KMS-11 (cell line): ENCODE results near the gene MYOCD.

ENCODE experiments used
- H2AFZ ChIP-seq: fragments of 200-600 bp; sonication (generic); 2 replicates; pipeline ENCODE4 v1.6.1; 2016; ENCODE audit warnings: antibody characterized with exemption, mixed run types, low read depth
- H3K27ac ChIP-seq: fragments of 200-600 bp; sonication (generic); 2 replicates; pipeline ENCODE4 v1.6.1; 2016; ENCODE audit warnings: mild to moderate bottlenecking, mixed run types
- H3K27me3 ChIP-seq: fragments of 200-600 bp; sonication (generic); 2 replicates; pipeline ENCODE4 v1.6.1; 2017; ENCODE audit warnings: mild to moderate bottlenecking, low read depth, mixed run types, moderate library complexity; ENCODE audit not compliant: insufficient read depth
- H3K36me3 ChIP-seq: fragments of 200-600 bp; sonication (generic); 2 replicates; pipeline ENCODE4 v1.6.1; 2017; ENCODE audit warnings: mild to moderate bottlenecking, mixed run types; ENCODE audit not compliant: insufficient read depth
- H3K4me1 ChIP-seq: fragments of 200-600 bp; sonication (generic); 2 replicates; pipeline ENCODE4 v1.6.1; 2016; ENCODE audit warnings: mild to moderate bottlenecking, low read depth, mixed run types; ENCODE audit not compliant: poor library complexity, severe bottlenecking
- H3K4me2 ChIP-seq: fragments of 200-600 bp; sonication (generic); 2 replicates; pipeline ENCODE4 v1.7.0; 2016; ENCODE audit warnings: mild to moderate bottlenecking, mixed run types
- H3K4me3 ChIP-seq: fragments of 200-600 bp; sonication (generic); IDR thresholded peaks from 2 replicates; pipeline ENCODE4 v1.6.1; 2017; ENCODE audit warnings: low read depth, low read length, mixed read lengths; ENCODE audit not compliant: insufficient read depth
- H3K79me2 ChIP-seq: fragments of 200-600 bp; sonication (generic); 2 replicates; pipeline ENCODE4 v1.6.1; 2016; ENCODE audit warnings: low read depth, mixed run types; ENCODE audit not compliant: insufficient read depth
- H3K9ac ChIP-seq: fragments of 200-600 bp; sonication (generic); 2 replicates; pipeline ENCODE4 v1.6.1; 2016; ENCODE audit warnings: mild to moderate bottlenecking, mixed run types
- H4K20me1 ChIP-seq: fragments of 200-600 bp; sonication (generic); 2 replicates; pipeline ENCODE4 v1.6.1; 2016; ENCODE audit warnings: mild to moderate bottlenecking, mixed run types; ENCODE audit not compliant: insufficient read depth
- TF ChIP-seq, protein P1 (sequence below): fragments of 200-600 bp; sonication (generic); conservative IDR thresholded peaks from 2 replicates; pipeline ENCODE4 v1.6.1; 2017; ENCODE audit warnings: low read depth, mild to moderate bottlenecking, antibody characterized with exemption, low read length, moderate library complexity, mixed read lengths

The MYOCD gene

DNA sequence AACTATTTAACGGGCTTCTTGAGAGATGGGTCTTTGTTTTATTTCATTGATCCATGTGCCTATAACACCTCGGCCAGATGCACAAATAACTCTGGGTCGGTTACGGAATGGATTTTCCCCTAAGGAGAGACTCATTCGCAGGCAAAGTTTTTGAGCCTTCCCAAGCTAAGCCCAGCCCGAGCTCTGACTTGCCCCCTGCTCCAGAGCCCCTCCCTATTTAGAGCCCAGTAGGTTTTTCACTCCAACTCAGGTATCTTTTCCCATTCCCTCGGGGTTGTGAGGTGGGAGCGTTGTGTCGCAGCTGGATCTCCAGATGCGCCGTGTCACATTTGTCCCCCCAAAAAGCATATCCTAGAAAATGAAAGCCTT lies 812 bp upstream of the MYOCD start:
- Histone ChIP-seq H3K27ac (no peak overlapping the region), H3K79me2 (no peaks in the 10 kb centered on the region), H3K4me1 (no peaks in the 10 kb centered on the region), H3K36me3 (no peaks in the 10 kb centered on the region), H3K27me3 (no peaks in the 10 kb centered on the region), H3K9ac (no peak overlapping the region), H2AFZ (no peak overlapping the region), H3K4me3 (no peak overlapping the region), H3K4me2 (no peak overlapping the region), H4K20me1 (no peaks in the 10 kb centered on the region)
- TF ChIP-seq, protein P1, sequence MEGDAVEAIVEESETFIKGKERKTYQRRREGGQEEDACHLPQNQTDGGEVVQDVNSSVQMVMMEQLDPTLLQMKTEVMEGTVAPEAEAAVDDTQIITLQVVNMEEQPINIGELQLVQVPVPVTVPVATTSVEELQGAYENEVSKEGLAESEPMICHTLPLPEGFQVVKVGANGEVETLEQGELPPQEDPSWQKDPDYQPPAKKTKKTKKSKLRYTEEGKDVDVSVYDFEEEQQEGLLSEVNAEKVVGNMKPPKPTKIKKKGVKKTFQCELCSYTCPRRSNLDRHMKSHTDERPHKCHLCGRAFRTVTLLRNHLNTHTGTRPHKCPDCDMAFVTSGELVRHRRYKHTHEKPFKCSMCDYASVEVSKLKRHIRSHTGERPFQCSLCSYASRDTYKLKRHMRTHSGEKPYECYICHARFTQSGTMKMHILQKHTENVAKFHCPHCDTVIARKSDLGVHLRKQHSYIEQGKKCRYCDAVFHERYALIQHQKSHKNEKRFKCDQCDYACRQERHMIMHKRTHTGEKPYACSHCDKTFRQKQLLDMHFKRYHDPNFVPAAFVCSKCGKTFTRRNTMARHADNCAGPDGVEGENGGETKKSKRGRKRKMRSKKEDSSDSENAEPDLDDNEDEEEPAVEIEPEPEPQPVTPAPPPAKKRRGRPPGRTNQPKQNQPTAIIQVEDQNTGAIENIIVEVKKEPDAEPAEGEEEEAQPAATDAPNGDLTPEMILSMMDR: no peak

DNA sequence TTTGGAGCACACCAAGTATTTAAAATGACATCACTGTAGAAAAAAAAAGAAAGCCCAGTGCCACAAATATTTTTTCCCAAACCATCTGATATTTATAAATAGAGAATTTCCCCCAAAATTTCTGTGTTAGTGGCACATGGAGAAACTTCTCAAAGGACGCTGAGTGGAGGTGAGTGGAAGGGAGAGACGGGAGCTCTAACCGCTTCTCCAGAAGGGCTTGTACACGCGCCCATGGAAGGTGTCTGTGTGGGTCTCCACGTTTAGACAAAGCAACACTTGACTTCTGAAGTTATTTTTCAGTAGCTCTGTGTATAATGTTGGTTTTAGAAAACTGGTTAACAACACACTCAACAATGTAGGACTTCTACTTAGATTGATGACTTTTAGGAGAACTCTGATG lies 1.0 kb downstream of the MYOCD start:
- Histone ChIP-seq H3K4me3 (no peak overlapping the region), H3K27ac (no peak overlapping the region), H3K27me3 (no peaks in the 10 kb centered on the region)

GRCh38 chr17:12667299-12667958 lies 1.7 kb downstream of the MYOCD start:
- no peak overlapping the region for H3K9ac ChIP-seq
- no peaks in the 10 kb centered on the region for H3K36me3 ChIP-seq
- no peaks in the 10 kb centered on the region for H4K20me1 ChIP-seq
- no peak overlapping the region for H3K4me3 ChIP-seq
- no peaks in the 10 kb centered on the region for H3K27me3 ChIP-seq
- no peaks in the 10 kb centered on the region for H3K4me1 ChIP-seq
- H2AFZ ChIP-seq: no peak overlapping the region
- TF ChIP-seq, protein P1: no peak
- no peaks in the 10 kb centered on the region for H3K79me2 ChIP-seq
- no peak overlapping the region for H3K4me2 ChIP-seq
- H3K27ac ChIP-seq: no peak overlapping the region

More for the DNA sequence above, 1.0 kb downstream of the MYOCD start:
- Histone ChIP-seq H2AFZ (no peak overlapping the region), H3K36me3 (no peaks in the 10 kb centered on the region), H3K4me1 (no peaks in the 10 kb centered on the region), H3K9ac (no peak overlapping the region), H4K20me1 (no peaks in the 10 kb centered on the region), H3K4me2 (no peak overlapping the region), H3K79me2 (no peaks in the 10 kb centered on the region)
- TF ChIP-seq, protein P1: no peak

DNA sequence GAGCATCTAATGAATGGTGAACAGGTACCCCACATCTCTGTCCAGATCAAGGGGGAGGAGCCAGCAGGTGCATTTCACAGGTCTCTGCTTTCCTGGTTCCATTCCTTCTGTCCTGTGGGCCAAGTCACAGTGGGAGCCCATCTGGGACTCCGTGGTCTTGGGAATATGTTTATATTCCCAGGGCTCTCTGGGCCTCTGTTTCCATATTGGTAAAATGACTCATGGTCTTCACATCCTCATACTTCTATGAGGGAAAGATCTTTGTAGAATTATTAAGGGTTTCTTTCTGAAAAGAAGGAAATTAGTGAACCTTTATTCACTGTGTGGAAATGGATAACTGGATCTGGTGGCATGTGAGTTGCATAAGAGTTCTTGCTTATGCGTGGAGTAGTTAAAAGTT lies 6.2 kb downstream of the MYOCD start:
- TF ChIP-seq, protein P1: no peak
- no peaks in the 10 kb centered on the region for H4K20me1 ChIP-seq
- no peak overlapping the region for H3K27ac ChIP-seq
- H3K4me2 ChIP-seq: no peak overlapping the region
- H3K79me2 ChIP-seq: no peaks in the 10 kb centered on the region
- no peaks in the 10 kb centered on the region for H3K36me3 ChIP-seq
- H3K4me3 ChIP-seq: no peak overlapping the region
- H3K9ac ChIP-seq: no peak overlapping the region
- no peaks in the 10 kb centered on the region for H3K27me3 ChIP-seq
- H2AFZ ChIP-seq: no peak overlapping the region
- no peaks in the 10 kb centered on the region for H3K4me1 ChIP-seq
